Stomach smooth muscle (tissue), 2 donors: Measurements from ENCODE around the gene SEL1L2.

ENCODE experiments used
- H3K27ac ChIP-seq: one replicate; pipeline ENCODE4 v1.7.0; 2013; ENCODE audit warnings: mild to moderate bottlenecking, low read length, inconsistent platforms
- H3K27me3 ChIP-seq, 2 donors: one replicate each; pipeline ENCODE4 v1.7.0; 2013; ENCODE audit warnings: low read length in 2 of 2; ENCODE audit not compliant: insufficient read depth in 2 of 2, control insufficient read depth in 1 of 2
- H3K36me3 ChIP-seq, 2 donors: one replicate each; pipeline ENCODE4 v1.7.0; 2013; ENCODE audit warnings: low read length in 2 of 2; ENCODE audit not compliant: control insufficient read depth in 2 of 2, insufficient read depth in 2 of 2
- H3K4me1 ChIP-seq: one replicate; pipeline ENCODE4 v1.7.0; 2013; ENCODE audit warnings: low read length; ENCODE audit not compliant: control insufficient read depth, insufficient read depth
- H3K4me3 ChIP-seq, 2 donors: one replicate each; pipeline ENCODE4 v1.7.0; 2013; ENCODE audit warnings: low read length in 2 of 2
- H3K9ac ChIP-seq, 2 donors: one replicate each; pipeline ENCODE4 v1.7.0; 2013; ENCODE audit warnings: low read length in 2 of 2, mild to moderate bottlenecking in 1 of 2
- H3K9me3 ChIP-seq, 2 donors: one replicate each; pipeline ENCODE4 v1.7.0; 2013; ENCODE audit warnings: low read length in 2 of 2; ENCODE audit not compliant: control insufficient read depth in 2 of 2
- donor health status: healthy.
- donor health status: Pancreatic carcinoma.

SEL1L2 gene

GRCh38 chr20:13852306-13852705, 138.1 kb downstream of the SEL1L2 start:
- Histone ChIP-seq H3K9ac (no peak overlapping the region), H3K4me1 (peaks cover 9% of the 10 kb centered on the region), H3K4me3 (no peak overlapping the region), H3K9me3 (no peaks in the 10 kb centered on the region), H3K27ac (no peak overlapping the region), H3K36me3 (no peaks in the 10 kb centered on the region), H3K27me3 (no peaks in the 10 kb centered on the region)

- no peak overlapping the region for H3K4me3 ChIP-seq
- no peak overlapping the region for H3K9ac ChIP-seq
Observed at GRCh38 chr20:13851279-13851678, 139.1 kb downstream of the SEL1L2 start.

GRCh38 chr20:13844296-13844695, 146.1 kb downstream of the SEL1L2 start:
- peaks cover 0 to 2% of the 10 kb centered on the region in 2 donors for H3K9me3 ChIP-seq
- H3K4me3 ChIP-seq: peak overlapping the region in 1 of 2 donors; percentile 29
- H3K9ac ChIP-seq: no peak overlapping the region
- no peaks in the 10 kb centered on the region for H3K27me3 ChIP-seq
- peaks cover 7% of the 10 kb centered on the region for H3K4me1 ChIP-seq
- H3K36me3 ChIP-seq: no peaks in the 10 kb centered on the region
- no peak overlapping the region for H3K27ac ChIP-seq

More at GRCh38 chr20:13851279-13851678, 139.1 kb downstream of the SEL1L2 start:
- no peak overlapping the region for H3K27ac ChIP-seq
- no peaks in the 10 kb centered on the region for H3K27me3 ChIP-seq
- no peaks in the 10 kb centered on the region for H3K36me3 ChIP-seq
- no peaks in the 10 kb centered on the region for H3K9me3 ChIP-seq
- H3K4me1 ChIP-seq: peaks cover 7% of the 10 kb centered on the region

GRCh38 chr20:13841206-13841605, 149.2 kb downstream of the SEL1L2 start:
- H3K4me1 ChIP-seq: peaks cover 7% of the 10 kb centered on the region
- H3K27ac ChIP-seq: no peak overlapping the region
- H3K9ac ChIP-seq: no peak overlapping the region
- no peaks in the 10 kb centered on the region for H3K36me3 ChIP-seq
- H3K27me3 ChIP-seq: no peaks in the 10 kb centered on the region
- no peak overlapping the region for H3K4me3 ChIP-seq
- H3K9me3 ChIP-seq: peaks cover 0 to 2% of the 10 kb centered on the region in 2 donors

- peaks cover 7% of the 10 kb centered on the region for H3K4me1 ChIP-seq
- H3K9ac ChIP-seq: no peak overlapping the region
- no peak overlapping the region for H3K27ac ChIP-seq
- no peak overlapping the region for H3K4me3 ChIP-seq
- no peaks in the 10 kb centered on the region for H3K27me3 ChIP-seq
- H3K9me3 ChIP-seq: peaks cover 0 to 2% of the 10 kb centered on the region in 2 donors
- H3K36me3 ChIP-seq: no peaks in the 10 kb centered on the region
Observed at GRCh38 chr20:13840093-13840465, 150.3 kb downstream of the SEL1L2 start.

GRCh38 chr20:13839421-13840092, 150.9 kb downstream of the SEL1L2 start:
- Histone ChIP-seq H3K27me3 (no peaks in the 10 kb centered on the region), H3K27ac (no peak overlapping the region), H3K9me3 (peaks cover 0 to 2% of the 10 kb centered on the region in 2 donors), H3K36me3 (no peaks in the 10 kb centered on the region), H3K4me3 (no peak overlapping the region), H3K9ac (no peak overlapping the region), H3K4me1 (peaks cover 7% of the 10 kb centered on the region)

- H3K4me3 ChIP-seq: no peak overlapping the region
- no peaks in the 10 kb centered on the region for H3K36me3 ChIP-seq
- H3K9me3 ChIP-seq: peaks cover 0 to 2% of the 10 kb centered on the region in 2 donors
- peaks cover 2% of the 10 kb centered on the region for H3K4me1 ChIP-seq
- H3K27me3 ChIP-seq: no peaks in the 10 kb centered on the region
- no peak overlapping the region for H3K27ac ChIP-seq
- H3K9ac ChIP-seq: no peak overlapping the region
Observed at GRCh38 chr20:13838664-13839063, 151.8 kb downstream of the SEL1L2 start.

- no peak overlapping the region for H3K27ac ChIP-seq
- no peaks in the 10 kb centered on the region for H3K36me3 ChIP-seq
- H3K27me3 ChIP-seq: no peaks in the 10 kb centered on the region
- H3K9ac ChIP-seq: no peak overlapping the region
- no peak overlapping the region for H3K4me3 ChIP-seq
- no peaks in the 10 kb centered on the region for H3K4me1 ChIP-seq
- H3K9me3 ChIP-seq: no peaks in the 10 kb centered on the region
Observed at GRCh38 chr20:13831476-13831875, 158.9 kb downstream of the SEL1L2 start.

- H3K27ac ChIP-seq: no peak overlapping the region
- H3K9me3 ChIP-seq: no peaks in the 10 kb centered on the region
- H3K4me1 ChIP-seq: no peaks in the 10 kb centered on the region
- H3K4me3 ChIP-seq: no peak overlapping the region
- H3K27me3 ChIP-seq: no peaks in the 10 kb centered on the region
- H3K9ac ChIP-seq: no peak overlapping the region
- peaks cover 0 to 4% of the 10 kb centered on the region in 2 donors for H3K36me3 ChIP-seq
Observed at GRCh38 chr20:13825465-13825864, 164.9 kb downstream of the SEL1L2 start.

- Histone ChIP-seq H3K36me3 (peaks cover 0 to 4% of the 10 kb centered on the region in 2 donors), H3K4me1 (no peaks in the 10 kb centered on the region), H3K4me3 (no peak overlapping the region), H3K27ac (no peak overlapping the region), H3K27me3 (no peaks in the 10 kb centered on the region), H3K9ac (no peak overlapping the region), H3K9me3 (no peaks in the 10 kb centered on the region)
Observed at GRCh38 chr20:13824459-13824858, 166.0 kb downstream of the SEL1L2 start.

- no peaks in the 10 kb centered on the region for H3K4me1 ChIP-seq
- H3K27ac ChIP-seq: no peak overlapping the region
- no peaks in the 10 kb centered on the region for H3K9me3 ChIP-seq
- peaks cover 3 to 10% of the 10 kb centered on the region in 2 donors for H3K36me3 ChIP-seq
- H3K9ac ChIP-seq: no peak overlapping the region
- H3K27me3 ChIP-seq: no peaks in the 10 kb centered on the region
- H3K4me3 ChIP-seq: no peak overlapping the region
Observed at GRCh38 chr20:13822459-13822858, 168.0 kb downstream of the SEL1L2 start.
